ENCODE measurements around the gene RNF212. TPM values are rescaled to one million over a fixed set of nuclear protein-coding genes. Genes with fewer than 3 reads are reported as not detected.
"Not testable (repeated sequence)": the region's sequence is repeated elsewhere in the genome, so short reads cannot be mapped to it uniquely, and the experiment has no call there.

The RNF212 gene
- total and polyA plus RNA-seq, 2 experiments from 2014 or later, result 2.5 to 6.0 TPM

- WGBS, 2 experiments (ENCODE audit: low coverage in 1 of 2, low lambda C conversion rate in 2 of 2, missing lambda C conversion rate in 2 of 2), result 13 to 40% methylated on average over 5 to 7 of the region's 7 CpGs
- H2AFZ ChIP-seq; H3K9me3 ChIP-seq (ENCODE audit: low read depth); H3F3A ChIP-seq (ENCODE audit: insufficient read depth); H3K4me3 ChIP-seq; H3K9me2 ChIP-seq (ENCODE audit: insufficient read depth); H3K27ac ChIP-seq; H3K79me2 ChIP-seq (ENCODE audit: insufficient read depth); H3K27me3 ChIP-seq (replicated peaks; ENCODE audit: insufficient read depth); H3K4me2 ChIP-seq (ENCODE audit: unreplicated experiment); H3K36me3 ChIP-seq (ENCODE audit: low read depth); H4K20me1 ChIP-seq (ENCODE audit: insufficient read depth); DNase-seq; in situ Hi-C loops (cut with MboI); H3K9ac ChIP-seq: not testable (repeated sequence)
- peaks cover 14% of the 10 kb centered on the region for H3K4me1 ChIP-seq (ENCODE audit: insufficient read depth)
Measured at GRCh38 chr4:1053891-1054290, 59.5 kb downstream of the RNF212 start.

GRCh38 chr4:1053080-1053661, 60.2 kb downstream of the RNF212 start:
- H3K4me1 ChIP-seq (ENCODE audit: insufficient read depth), result peaks cover 14% of the 10 kb centered on the region
- H2AFZ ChIP-seq, result no peak overlapping the region
- H3K9me3 ChIP-seq (ENCODE audit: low read depth), result no peaks in the 10 kb centered on the region
- peak overlapping the region; percentile 50 for H3K4me2 ChIP-seq (ENCODE audit: unreplicated experiment)
- no peaks in the 10 kb centered on the region for H3K79me2 ChIP-seq (ENCODE audit: insufficient read depth)
- no peaks in the 10 kb centered on the region for H3K36me3 ChIP-seq (ENCODE audit: low read depth)
- WGBS, 2 experiments (ENCODE audit: low coverage in 1 of 2, low lambda C conversion rate in 2 of 2, missing lambda C conversion rate in 2 of 2), result 1 to 2% methylated on average over 24 of the region's 24 CpGs
- in situ Hi-C loops (cut with MboI), result no loop called here
- H3F3A ChIP-seq (ENCODE audit: insufficient read depth), result peaks cover 6% of the 10 kb centered on the region; the same call in 1 of the 2 replicates
- peak overlapping the region; percentile 30 for H3K4me3 ChIP-seq
- peak overlapping the region; percentile 24; the same call in 1 of the 2 replicates for H3K27ac ChIP-seq
- no peak for TF ChIP-seq EZH2 (IDR thresholded peaks at IDR 0.05; ENCODE audit: insufficient read depth, poor library complexity, severe bottlenecking)
- TF ChIP-seq EZH2phosphoT487 (IDR thresholded peaks at IDR 0.05; ENCODE audit: insufficient read depth, low read depth), result 0 out of 2 replicates have a peak, but pooled peaks have one; percentile 22
- peak; percentile 90 for DNase-seq
- H3K27me3 ChIP-seq (replicated peaks; ENCODE audit: insufficient read depth), result no peaks in the 10 kb centered on the region
- no peaks in the 10 kb centered on the region for H4K20me1 ChIP-seq (ENCODE audit: insufficient read depth)
- H3K9me2 ChIP-seq (ENCODE audit: insufficient read depth), result no peaks in the 10 kb centered on the region
- peak overlapping the region; percentile 52 for H3K9ac ChIP-seq

GRCh38 chr4:1052231-1052671, 61.1 kb downstream of the RNF212 start:
- Histone ChIP-seq H3K4me1 (ENCODE audit: insufficient read depth) (peaks cover 14% of the 10 kb centered on the region), H3K4me3 (no peak overlapping the region), H3K9ac (peak overlapping the region; percentile 32; the same call in 1 of the 2 replicates), H3K27me3 (replicated peaks; ENCODE audit: insufficient read depth) (no peaks in the 10 kb centered on the region), H3K79me2 (ENCODE audit: insufficient read depth) (no peaks in the 10 kb centered on the region), H2AFZ (no peak overlapping the region), H3F3A (ENCODE audit: insufficient read depth) (peaks cover 6% of the 10 kb centered on the region; the same call in 1 of the 2 replicates), H3K27ac (no peak overlapping the region), H3K4me2 (ENCODE audit: unreplicated experiment) (peak overlapping the region; percentile 50), H3K36me3 (ENCODE audit: low read depth) (no peaks in the 10 kb centered on the region), H3K9me3 (ENCODE audit: low read depth) (no peaks in the 10 kb centered on the region), H3K9me2 (ENCODE audit: insufficient read depth) (no peaks in the 10 kb centered on the region), H4K20me1 (ENCODE audit: insufficient read depth) (no peaks in the 10 kb centered on the region)
- WGBS, 2 experiments (ENCODE audit: low coverage in 1 of 2, low lambda C conversion rate in 2 of 2, missing lambda C conversion rate in 2 of 2), result 22 to 24% methylated on average over 15 of the region's 15 CpGs
- peak; percentile 58 for DNase-seq
- TF ChIP-seq EZH2phosphoT487 (IDR thresholded peaks at IDR 0.05; ENCODE audit: insufficient read depth, low read depth), result no peak
- no peak for TF ChIP-seq EZH2 (IDR thresholded peaks at IDR 0.05; ENCODE audit: insufficient read depth, poor library complexity, severe bottlenecking)
- in situ Hi-C loops (cut with MboI), result no loop called here

- H3K36me3 ChIP-seq (ENCODE audit: low read depth), result no peaks in the 10 kb centered on the region
- H3K9ac ChIP-seq, result no peak overlapping the region
- H3K27ac ChIP-seq, result no peak overlapping the region
- no peaks in the 10 kb centered on the region for H3K27me3 ChIP-seq (replicated peaks; ENCODE audit: insufficient read depth)
- H2AFZ ChIP-seq, result no peak overlapping the region
- peaks cover 18% of the 10 kb centered on the region for H3K4me1 ChIP-seq (ENCODE audit: insufficient read depth)
- no peak overlapping the region for H3K4me2 ChIP-seq (ENCODE audit: unreplicated experiment)
- TF ChIP-seq EZH2 (IDR thresholded peaks at IDR 0.05; ENCODE audit: insufficient read depth, poor library complexity, severe bottlenecking) (no peak), EZH2phosphoT487 (IDR thresholded peaks at IDR 0.05; ENCODE audit: insufficient read depth, low read depth) (no peak)
- no peaks in the 10 kb centered on the region for H3K79me2 ChIP-seq (ENCODE audit: insufficient read depth)
- in situ Hi-C loops (cut with MboI), result no loop called here
- H3K9me3 ChIP-seq (ENCODE audit: low read depth), result no peaks in the 10 kb centered on the region
- 40 to 46% methylated on average over 9 of the region's 9 CpGs for WGBS, 2 experiments (ENCODE audit: low coverage in 1 of 2, low lambda C conversion rate in 2 of 2, missing lambda C conversion rate in 2 of 2)
- H3K4me3 ChIP-seq, result no peak overlapping the region
- H3K9me2 ChIP-seq (ENCODE audit: insufficient read depth), result no peaks in the 10 kb centered on the region
- H3F3A ChIP-seq (ENCODE audit: insufficient read depth), result peaks cover 6% of the 10 kb centered on the region; the same call in 1 of the 2 replicates
- DNase-seq, result no peak
- no peaks in the 10 kb centered on the region for H4K20me1 ChIP-seq (ENCODE audit: insufficient read depth)
Measured at GRCh38 chr4:1051472-1051871, 61.9 kb downstream of the RNF212 start.

Data from GM23248 (cell line).